H54 (cell line): ENCODE measurements around the gene ARFGAP1.

Experiments
- DNase-seq: peaks from one replicate; pipeline ENCODE4 v3.0.0; 2011; ENCODE audit warnings: low spot score, mixed read lengths; ENCODE audit not compliant: insufficient read length
- FAIRE-seq: peaks from 3 replicates; lab custom pipeline; 2011; peaks lifted over from hg19 to GRCh38; lab: Jason Lieb, UNC
- POLR2A ChIP-seq: IDR thresholded peaks from 2 replicates; pipeline ENCODE4 v1.6.1; 2011; ENCODE audit warnings: low read depth, mild to moderate bottlenecking, low read length

Gene ARFGAP1

DNA sequence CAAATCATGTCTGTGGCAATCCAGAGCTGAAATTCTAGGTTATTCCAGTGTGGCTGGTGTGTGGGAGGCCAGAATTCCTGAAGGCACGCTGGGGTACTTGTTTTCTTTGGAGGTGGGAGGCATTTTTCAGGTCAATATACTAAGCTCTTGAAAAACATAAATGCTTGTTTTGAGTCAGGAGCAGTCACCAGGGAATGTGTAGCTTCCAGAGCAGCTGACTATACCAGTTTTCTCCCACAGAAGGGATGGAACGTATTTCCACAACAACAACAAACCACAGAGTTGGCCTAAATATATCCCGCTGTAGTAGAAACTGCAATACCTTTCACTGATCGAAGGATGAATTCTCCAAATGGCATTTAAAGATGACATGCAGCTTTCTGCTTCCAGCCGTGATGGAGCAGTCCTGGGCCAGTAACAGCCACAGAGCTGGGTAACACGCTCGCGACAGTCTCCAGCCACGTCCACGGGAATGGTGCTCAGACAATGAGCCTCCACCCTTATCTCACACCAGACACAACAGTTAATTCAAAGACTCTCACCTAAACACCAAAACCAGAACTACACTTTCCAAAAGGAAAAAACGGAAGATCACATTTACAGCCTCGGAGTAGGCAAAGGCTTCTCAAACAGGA lies 65.3 kb downstream of the ARFGAP1 start:
- no peak for TF ChIP-seq POLR2A
- no peak for DNase-seq
- FAIRE-seq, result no peak
